ENCODE results near the gene KIF18B.

Gene KIF18B

DNA sequence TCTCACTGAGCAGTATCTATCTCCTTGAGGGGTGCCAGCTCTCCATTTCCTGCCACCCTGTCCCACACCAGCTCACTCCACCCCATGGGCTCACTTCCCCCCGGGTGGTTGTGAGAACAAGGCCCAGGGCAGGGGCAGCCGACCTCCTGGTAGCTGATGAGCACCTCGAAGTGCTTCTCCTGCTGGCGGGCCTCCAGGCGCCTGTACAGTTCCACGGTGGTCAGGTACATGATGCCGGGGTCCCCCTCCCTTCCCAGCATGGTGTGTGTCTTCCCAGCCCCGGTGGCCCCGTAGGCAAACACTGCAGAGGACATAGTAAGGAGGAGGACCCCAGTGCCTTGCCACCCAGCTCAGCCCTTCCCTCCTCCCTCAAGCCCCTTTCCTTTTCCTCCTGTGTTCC lies 12.5 kb downstream of the KIF18B start:
- DNase-seq, result no peak

DNA sequence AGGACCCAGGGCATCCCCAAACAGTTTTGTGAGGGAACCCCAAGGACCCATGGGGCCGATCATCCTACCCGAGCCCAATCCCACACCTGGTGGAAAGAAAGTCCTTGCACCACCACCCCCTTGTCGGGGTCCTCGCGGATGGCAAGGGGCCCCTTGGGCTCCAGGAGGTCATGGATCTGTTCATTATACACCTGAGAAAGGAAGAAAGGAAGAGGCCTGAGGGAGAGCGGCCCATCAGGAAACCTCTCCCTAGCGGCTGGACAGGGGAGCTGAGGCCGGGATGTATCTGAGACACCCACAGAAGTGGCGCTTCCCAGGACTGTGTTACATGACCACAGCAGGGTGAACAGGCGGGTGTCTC lies 12.8 kb downstream of the KIF18B start:
- DNase-seq, result no peak

DNA sequence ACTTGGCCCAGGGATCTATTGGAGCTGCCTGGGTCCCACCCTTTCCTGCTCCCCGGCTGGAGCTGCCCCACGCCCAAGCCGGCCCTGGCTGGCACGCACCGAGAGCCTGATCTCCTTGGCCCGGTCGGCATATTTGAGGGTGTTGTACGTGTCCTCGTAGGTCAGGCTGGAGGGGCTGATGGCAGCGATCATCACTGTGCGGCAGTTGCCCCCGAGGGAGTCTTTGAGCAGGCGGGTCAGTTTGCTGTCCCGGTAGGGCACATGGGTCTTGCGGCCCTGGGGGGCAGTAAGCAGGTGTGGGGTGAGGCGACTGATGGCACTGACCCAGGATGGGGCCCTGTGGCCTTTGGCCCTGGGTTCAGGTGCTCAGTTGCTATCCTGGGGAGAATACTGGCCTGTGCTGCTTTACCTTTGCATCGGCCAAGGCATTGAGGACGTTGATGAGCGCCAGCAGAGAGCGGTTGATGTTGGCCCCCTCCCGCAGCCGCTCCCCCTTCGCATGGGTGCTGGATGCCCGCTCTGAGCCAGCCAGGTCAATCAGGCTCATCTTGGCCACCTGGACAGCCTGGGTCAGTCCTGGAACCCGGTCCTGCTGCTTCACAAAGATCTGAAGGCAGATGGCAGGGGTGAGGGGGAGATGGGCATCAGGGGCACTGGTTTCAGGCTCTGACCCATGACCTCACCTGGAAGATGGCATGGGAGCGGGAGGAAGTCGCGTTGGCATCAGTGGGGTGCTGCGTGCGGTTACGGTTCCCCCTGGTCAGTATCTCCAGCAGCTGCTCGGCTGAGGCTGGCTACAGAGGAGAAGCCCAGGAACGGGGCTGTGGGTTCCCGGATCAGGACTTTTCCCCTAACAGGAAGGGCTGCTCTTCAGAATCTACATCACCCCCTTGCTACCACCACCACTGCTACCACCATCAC lies 13.5 kb downstream of the KIF18B start:
- DNase-seq, result no peak

DNA sequence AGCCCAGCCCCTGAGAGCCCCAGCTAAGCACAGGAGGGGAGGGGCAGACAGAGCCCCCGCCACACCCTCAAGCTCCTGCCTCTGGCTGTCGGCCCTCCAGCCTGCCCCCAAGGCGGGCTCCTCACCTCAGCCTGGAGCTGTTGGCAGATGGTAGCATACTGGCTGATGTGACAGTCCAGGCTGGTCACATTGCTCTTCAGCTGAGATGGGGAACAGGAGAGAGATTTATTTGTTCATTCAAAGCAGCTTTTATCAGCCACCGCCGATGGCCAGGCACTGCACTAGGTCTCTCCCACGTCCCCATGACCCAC lies 14.8 kb downstream of the KIF18B start:
- no peak for DNase-seq

DNA sequence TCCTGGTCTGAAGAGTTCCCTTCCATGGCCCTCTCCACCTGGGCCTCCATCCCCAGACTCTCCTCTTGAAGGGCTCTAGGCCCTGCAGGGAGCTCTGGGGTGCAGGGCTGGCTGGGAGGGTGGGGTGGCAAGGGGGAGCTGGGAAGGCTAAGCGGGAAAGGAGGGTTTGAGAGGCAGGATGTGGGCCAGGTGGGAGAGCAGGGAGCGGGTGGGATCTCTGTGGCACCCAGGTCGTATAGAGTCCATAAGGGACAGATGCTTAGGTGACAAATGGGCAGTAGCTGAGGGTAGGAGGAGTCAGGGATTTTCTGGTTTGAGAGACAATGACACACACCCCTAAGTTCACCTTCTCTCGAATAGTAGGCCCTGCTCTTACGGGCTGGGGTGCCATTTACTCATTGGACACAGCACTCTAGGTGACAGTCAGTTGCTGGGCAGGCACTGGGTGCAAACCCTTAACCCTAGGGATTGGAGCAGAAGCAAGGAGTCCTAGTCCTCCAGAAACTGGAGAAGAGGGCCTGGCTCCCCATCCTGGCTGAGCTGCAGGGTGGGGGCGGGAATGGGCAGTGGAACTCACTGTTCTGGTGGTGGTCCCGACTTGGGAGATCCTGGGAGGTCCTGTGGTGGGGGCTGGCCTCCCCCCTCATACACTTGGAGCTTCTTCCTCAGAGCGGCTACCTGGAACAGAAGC lies 15.3 kb downstream of the KIF18B start:
- DNase-seq, result no peak

DNA sequence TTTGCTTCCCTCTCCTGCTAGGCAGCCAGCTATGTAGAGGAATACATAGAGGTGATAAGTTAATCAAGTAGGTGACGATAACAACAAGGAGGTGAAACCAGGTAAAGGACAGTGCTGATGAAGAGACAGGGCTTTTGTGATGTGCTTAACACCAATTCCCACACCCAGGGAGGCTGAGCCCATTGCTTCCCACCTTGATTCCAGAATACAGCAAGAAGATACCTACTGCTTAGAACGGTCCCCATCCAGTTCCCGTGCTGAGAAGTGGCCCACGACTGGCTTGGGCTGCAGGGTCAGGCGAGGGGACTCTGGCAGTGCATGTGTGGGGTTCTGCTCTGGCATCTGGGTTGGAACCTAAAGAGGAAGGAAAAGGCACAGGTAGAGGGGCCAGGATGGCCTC lies 16.2 kb downstream of the KIF18B start:
- no peak for DNase-seq

DNA sequence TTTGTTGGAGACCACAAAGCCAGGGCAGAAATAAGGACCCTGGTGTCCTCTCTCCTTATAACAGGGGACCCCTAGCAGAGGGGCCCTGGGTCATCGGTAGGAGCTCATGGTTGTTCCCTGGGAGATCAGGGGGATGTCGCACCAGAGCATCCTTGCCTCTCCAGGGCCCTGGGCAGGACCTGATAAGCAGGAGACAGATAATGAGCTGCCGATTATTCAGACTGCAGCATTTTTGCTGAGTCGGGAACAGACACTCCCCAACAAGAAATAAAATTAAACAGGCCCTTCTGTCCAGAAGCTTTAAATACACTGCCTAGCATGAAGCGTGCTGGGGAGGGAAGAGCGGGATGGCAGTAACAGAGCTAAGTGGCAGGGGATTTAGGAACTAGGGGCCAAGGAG lies 16.9 kb downstream of the KIF18B start:
- no peak for DNase-seq

DNA sequence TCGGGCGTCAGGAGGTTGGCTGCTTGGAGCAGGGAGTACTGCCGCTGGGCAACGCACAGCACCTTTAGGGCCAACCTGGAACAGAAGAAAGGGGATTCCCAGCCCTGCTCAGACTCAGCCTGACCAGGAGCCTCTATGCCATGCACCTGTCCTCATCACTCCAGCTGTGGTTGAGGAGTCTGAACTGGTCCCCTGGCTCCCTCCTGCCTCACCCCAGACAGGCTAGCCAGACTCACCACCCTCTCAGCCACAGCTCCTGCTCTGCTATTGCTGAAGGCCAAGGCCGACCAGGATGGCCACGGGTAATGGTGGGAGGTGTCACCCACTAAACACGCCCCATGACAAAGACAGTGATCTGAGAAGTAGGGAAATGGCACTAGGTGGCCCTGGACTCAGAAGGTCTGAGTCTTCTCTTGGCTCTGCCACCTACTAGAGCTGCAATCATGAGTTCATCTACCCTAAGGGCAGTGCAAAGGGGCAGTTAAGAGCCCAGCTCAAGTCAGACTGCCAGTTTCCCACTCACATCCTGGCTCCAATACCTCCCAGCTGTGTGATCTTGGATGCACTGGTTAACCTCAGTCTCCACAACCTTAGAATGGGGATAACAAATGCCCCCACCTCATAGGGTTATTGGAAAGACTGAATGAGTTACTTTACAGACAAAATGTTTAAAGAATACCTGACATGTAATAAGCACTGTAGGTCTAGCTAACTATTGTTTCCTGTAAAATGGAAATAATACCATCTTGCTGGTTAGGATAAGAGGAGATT lies 18.4 kb downstream of the KIF18B start:
- no peak for DNase-seq

DNA sequence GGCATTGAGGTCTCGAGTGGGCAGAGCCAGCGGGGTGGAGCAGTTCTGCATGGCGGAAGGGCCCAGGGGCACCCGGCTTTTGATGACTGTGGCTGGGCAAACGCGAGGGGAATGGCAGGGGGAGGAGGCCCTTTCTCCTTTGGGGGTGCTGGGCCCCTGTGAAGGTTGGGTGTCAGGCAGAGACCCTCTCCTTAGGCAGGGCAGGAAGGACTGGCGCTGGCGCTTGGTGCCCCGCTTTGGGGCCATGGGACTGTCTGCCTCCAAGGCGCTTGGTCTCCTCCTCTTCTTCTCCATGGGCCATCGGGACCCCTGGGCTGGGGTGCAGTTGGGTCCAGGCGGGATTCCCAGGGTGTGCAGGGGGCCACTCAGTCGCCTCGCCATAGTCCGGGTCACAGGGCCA lies 19.4 kb downstream of the KIF18B start:
- DNase-seq, result no peak

DNA sequence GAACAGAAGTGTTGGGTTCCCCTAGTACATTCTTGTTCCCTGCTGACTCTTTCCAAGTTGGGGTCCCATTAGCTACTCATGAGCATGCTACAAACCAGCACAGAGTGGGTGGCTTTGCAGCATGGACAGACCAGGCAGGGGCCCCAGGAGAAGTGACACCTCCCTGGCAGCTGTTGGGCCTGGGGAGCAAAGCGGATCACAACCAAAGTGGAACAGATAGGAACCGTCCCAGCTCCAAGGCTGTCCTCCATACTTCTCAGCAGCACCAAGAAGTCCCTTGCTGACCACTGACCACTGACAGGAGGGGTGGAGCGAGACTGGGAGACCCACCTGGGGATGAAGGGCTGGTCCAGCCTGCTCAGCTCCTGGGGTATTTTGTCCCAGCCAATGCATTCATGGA lies 19.9 kb downstream of the KIF18B start:
- DNase-seq, result no peak

DNA sequence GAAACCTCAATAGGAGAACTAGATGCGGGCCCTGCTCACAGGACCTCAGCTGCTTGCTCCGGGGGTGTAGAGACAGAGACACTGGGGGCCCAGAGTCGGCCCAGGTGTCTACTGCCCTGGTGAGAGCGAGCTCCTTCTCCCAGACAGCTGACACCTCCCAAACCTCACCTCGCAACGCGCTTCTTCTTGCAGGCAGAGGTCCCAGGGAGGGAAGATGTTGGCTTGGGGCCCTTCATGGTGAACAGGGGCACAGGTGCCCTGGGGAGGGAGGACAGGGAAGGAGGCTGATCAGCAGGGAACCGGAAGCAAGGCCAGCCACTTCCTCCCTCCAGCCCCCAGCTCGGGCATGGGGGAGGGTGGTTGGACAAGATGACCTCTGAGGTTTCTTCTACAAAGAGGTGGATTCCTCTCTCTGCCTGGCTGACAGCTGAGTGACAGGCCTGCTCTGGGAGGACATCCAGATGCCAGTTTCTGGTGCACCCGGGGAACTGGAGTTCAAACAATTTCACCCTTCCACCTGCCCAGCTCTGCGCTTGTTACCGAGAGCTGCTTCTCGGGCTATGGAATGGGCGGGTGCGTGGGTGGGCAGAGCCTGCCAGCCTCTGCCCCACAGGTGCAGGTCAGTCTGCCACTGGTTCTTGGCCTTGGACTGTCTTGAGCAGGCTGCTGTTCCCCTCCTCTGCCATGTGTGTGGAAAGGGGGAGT lies 20.6 kb downstream of the KIF18B start:
- DNase-seq, result no peak

DNA sequence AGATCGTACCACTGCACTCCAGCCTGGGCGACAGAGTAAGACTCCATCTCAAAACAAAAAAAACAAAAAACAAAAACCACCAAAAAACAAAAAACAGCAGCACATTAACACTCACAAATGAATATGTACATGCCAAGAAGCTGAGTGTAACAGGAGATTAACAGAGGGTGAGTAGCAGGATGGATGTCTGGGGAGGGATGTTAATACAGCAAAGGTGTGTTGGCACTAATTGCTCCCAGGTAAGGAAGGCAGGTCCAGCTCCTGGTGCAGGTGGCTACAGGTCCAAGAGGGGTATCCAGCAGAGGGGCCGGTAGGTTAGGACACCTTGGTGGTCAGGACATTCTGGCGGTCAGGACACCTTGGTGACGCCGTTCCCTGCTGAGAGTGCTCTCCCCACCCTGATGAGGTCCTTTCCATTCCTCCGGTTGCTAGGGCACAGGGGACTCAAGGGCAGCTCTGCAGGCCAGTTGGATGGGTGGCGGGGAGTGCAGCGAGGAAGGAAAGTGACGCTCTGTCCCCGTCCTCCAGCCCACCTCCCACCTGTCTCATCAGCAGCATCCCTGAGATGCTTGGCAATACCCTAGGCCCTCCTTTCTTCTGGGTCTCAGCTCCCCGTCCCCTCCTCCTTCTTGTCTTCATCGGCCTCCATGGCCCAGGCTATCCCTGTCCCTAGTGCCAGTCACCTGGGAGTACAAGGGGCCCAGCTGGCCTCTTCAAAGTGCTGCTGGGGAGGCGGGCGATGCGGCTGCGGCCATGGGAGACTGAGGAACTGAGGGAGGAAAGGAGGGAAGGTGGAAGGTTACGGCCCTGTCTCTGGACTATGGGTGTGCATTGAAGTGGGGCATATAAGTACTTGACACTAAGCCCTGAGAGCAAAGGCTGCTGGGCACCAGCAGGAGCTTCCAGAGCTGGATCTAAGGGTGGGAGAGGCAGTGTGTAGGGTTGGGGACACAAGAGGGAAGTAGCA lies 21.6 kb downstream of the KIF18B start:
- no peak for DNase-seq

DNA sequence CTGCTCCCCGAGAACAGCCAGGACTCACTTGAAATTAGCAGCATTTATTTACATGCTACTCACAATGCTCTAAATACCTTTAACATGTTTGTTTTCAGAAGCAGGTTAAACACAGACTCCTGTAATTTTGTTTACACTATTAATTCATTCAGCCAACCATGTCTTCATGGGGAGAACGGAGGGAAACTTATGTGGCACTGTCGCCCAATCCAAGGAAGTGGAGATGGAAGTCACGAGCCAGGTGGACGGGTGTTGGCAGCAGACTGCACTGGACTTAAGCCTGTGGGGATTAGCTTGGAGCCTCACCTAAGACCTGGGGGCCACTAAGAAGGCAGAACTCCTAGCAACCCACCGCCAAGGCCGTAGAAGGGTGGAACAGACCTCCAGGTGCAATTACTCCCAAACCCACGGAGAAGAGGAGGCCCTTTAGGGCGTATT lies 23.4 kb downstream of the KIF18B start:
- no peak for DNase-seq

DNA sequence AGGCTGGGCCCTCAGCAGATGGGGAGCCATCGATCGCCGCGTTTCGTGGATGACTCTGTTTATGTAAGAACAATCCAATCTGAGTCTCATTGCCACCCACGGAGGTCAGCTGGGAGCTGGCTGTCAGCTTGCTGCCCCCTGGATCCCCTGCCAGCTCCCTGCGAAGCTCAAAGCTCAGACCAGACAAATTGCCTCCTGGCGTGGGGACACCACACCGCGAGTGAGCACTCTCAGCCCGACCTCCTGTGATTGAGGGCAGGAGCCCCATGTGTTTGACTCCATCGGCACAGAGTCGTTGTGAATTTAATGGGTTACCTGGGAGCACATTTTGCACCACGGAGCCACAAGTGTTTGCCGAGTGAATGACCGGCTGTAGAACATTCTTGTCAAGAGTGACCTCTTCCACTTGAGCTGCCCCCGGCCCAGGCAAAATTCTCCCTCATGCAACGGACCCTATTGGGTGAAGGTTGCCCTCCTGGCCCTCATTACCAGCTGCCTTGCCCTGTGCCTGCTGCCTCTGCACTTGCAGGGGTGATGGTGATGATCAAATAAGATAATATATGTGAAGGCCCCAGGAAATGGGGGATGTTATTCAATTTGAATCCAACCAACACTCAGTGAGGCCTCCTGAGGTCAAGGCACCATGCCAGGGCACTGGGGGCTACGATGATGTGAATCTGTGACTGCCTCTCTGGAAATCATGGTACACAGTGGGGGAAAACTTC lies 24.7 kb downstream of the KIF18B start:
- DNase-seq, result no peak

DNA sequence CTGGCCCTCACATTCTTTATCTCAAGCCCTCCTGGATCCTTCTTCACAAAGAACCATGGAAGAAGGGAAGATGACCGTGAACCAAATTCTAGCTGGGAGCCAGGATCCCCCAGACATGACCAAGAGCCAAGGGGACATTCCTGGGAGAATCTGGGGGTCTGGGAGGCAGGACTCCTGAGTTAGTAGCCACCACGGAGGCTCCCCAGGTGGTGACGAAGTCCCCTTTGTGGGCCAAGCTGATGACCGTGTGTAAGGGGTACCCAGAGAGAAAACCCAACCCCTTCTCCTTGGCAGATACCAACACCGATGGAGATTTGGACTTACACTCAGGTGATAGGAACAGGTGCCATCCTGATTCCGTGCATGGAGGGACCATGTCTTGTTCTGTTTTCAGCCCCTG lies 25.4 kb downstream of the KIF18B start:
- DNase-seq, result no peak

DNA sequence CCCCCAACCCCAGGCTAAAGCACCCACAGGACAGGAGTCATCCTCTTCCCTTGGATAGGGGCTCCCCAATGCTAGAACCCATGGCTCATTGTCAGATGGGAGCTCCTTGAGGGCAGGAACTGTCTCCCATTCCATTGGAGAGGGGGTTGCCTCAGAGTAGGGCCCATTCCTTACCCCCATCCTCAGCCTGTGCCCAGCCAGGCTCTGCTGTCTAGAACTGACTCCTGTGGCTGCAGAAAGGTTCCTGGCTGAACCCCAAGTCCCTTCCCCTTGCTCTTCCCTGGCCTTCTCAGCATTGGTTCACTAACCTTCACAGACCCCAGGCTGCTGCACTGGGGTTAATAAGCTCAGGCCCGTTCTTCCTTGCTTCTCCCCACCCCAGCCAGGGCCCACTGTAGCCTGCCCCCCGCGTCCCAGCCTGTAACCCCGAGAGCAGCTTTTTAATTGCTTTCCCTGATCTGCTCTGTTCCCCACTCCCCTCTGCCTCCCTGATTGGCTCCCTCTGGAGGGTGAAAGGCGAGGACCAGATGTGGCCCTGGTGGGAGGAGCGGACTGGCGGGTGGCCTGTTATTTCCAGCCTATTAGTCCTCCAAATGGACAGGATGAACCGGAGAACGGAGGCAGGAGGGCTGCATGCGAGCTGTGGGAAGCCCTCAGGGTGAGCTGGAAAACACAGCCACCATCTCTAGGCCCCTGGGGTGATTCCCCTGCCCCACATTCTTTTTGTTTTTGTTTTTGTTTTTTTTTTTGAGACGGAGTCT lies 26.3 kb downstream of the KIF18B start:
- DNase-seq, result no peak

DNA sequence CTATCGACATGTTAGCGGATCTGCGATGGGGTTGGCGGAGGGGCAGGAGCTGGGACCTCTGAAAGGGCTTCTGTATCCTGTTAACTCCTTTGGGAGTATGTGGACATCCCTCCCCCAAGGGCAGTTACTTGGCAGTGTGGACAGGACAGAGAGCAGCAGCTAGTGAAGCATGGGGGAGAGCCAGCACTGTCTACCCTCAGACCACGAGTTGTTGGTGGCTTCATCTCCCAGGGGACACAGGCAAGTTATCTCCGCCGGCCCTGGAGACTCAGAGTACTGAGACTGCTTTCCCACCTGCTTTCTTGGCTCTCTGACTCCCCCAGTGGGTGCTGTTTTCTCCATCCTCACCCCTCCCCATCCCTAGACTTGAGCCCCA lies 27.0 kb downstream of the KIF18B start:
- DNase-seq, result no peak

DNA sequence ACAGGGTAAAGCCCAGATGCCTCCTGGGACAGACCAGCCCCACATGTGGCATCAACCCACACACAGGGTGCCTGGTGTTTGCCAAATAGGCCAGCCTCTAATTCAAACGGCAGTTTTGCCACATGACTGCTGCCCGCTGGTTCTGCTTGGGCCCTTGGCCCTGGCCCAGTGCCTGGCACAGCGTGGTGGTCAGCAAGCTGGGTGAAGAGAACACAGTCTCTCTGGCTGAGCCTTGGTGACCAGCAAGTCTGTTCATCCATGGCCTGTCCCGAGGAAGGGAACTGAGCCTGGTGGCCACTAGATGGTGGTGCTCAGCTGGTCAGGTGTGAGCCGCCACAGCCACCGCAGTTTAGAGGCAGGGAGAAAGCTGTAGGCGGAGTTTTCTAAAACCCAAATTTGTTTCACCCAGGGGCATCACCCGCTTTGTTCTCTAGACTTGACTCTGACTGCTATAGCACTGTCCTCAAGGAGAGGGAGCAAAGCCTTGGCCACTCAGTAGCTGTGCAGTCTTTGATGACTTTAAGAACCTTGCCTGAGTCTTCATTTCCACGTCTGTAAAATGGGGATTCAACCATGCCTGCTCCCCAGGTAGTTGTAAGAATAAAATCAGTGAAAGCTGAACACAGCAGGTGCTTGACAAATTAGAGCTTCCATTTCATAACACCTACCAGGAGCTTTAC lies 27.5 kb downstream of the KIF18B start:
- DNase-seq, result peak; percentile 74

DNA sequence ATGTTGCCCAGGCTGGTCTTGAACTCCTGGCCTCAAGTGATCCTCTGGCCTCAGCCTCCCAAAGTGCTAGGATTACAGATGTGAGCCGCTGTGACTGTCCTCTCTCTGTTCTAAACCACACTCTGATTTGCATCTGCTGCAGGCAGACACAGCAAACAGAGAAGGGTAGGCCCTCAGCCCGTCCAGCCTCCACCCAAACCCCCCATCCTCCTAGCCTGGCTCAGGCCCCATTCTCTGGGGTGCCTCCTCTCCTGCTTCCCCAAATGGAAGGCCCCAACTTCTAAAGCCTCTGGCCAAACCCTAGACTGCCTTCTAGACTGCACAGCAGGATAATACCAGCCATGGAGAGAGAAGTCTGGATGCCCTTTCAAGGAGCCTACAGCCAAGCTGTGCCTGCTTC lies 28.2 kb downstream of the KIF18B start:
- DNase-seq, result no peak

DNA sequence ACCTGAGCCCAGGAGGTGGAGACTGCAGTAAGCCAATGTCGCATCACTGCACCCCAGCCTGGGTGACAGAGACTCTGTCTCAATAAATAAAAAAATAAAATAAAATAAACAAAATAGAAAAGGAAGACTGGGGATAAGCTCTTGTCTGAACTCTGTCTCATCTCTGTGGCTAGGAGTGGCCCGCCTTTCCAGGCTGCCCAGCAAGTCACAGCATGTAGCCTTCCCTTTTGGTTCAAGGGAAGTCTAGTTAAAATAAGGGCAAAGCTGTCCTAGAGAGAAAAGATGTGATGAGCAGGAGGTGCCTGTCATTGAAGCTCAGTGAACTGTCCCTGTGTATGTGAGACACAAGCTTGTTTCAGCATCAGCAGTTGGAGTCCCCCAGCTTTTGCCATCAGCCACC lies 29.6 kb downstream of the KIF18B start:
- DNase-seq, result no peak

Data from fibroblast of skin of abdomen (primary cell).